Measurements from ENCODE around the gene TRPM2.
"Not testable (repeated sequence)": the region's sequence is repeated elsewhere in the genome, so short reads cannot be mapped to it uniquely, and the experiment has no call there.

TRPM2 gene

DNA sequence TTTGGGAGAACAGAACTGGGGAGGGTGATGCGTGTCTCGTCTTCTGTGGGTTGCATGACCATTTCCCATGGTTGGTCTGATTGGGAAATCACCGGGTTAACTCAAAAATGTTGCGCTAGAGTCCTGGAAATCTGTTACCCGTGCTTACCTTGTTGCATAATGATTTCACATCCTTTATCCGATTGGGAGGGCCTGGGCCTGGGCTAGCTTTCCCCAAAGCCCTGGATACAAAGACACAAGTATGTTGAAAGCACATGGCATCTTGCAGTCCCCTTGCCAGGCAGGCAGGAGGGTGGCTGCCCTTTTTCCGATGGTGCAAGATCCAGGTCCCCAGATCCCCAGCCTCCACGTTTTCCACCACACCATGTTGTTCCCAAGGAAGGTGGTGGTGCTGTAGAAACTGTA, 582 bp downstream of the TRPM2 start:
- no peak for DNase-seq (ENCODE audit: low read depth in 2 of 2, low spot score in 1 of 2)

DNA sequence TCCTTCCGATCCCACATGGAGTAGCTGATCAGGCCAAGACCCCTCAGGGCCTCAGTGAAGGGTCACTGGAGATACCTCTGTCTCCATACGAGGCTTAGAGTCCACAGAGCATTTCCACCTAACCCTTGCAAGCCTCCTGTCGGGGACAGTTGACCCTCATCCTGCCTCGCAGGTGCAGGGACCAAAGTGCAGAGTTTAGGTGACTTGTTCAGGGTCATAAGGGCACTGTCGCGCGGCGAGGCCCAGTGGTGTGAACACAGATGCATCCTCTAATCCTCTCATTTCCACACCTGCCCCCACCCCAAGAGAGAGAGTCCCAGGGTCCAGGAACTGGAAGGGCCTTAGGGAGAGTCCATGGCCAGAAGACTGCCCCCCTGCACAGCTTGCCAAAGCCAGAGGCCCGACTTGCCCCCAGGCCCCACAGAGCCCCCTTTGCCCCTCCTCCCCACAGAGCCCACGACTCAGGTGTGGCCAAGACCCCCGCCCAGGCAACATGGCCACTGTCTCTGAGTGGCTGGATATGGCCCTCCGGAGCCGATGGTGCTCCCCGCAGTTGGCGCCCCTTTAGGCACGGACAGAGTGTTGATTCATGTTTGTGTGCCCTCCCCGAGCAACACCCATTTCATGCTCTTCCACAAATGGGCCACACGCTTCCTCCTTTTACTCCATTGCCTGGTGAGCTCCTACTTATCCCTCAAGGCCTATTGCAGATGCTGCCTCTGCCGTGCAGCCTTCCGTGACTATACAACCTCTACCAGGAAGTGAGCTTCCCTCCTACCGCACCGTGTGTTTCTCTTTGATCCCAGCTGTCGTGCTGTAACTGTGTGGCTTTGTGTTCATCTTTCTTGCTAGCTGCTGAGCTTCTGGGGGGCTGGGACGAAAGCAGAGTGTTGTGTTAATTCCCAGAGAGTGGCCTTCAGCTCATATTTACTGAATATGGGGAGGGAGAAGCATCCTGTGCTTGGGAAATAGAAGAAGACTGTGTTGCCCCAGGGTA, 1.7 kb downstream of the TRPM2 start:
- no peak for DNase-seq (ENCODE audit: low read depth in 2 of 2, low spot score in 1 of 2)

DNA sequence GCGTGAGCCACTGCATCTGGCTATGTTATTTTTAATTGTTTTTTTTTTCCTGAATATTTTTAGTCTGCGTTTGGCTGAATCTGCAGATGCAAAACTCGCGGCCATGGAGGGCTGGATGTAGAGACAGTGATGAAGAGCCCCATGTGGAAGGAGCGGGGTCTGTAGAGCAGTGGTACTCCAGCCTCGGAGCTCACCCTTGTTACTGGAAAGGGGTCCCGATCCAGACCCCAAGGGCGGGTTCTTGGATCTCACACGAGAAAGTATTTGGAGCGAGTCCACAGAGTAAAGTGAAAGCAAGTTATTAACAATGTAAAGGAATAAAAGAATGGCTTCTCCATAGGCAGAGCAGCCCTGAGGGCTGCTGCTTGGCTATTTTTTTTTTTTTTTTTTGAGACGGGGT, 2.7 kb downstream of the TRPM2 start:
- no peak for DNase-seq (ENCODE audit: low read depth in 2 of 2, low spot score in 1 of 2)

DNA sequence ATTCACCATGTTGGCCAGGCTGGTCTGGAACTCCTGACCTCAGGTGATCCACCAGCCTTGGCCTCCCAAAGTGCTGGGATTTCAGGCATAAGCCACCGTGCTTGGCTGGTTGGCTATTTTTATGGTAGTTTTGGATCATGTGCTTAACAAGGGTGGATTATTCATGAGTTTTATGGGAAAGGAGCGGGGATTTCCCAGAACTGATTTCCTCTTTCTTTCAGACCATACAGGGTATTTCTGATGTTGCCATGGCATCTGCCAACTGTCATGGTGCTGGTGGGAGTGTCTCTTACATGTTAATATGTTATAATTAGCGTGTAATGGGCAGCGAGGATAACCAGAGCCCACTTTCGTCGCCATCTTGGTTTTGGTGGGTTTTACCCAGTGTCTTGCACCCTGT, 3.2 kb downstream of the TRPM2 start:
- no peak for DNase-seq (ENCODE audit: low read depth in 2 of 2, low spot score in 1 of 2)

DNA sequence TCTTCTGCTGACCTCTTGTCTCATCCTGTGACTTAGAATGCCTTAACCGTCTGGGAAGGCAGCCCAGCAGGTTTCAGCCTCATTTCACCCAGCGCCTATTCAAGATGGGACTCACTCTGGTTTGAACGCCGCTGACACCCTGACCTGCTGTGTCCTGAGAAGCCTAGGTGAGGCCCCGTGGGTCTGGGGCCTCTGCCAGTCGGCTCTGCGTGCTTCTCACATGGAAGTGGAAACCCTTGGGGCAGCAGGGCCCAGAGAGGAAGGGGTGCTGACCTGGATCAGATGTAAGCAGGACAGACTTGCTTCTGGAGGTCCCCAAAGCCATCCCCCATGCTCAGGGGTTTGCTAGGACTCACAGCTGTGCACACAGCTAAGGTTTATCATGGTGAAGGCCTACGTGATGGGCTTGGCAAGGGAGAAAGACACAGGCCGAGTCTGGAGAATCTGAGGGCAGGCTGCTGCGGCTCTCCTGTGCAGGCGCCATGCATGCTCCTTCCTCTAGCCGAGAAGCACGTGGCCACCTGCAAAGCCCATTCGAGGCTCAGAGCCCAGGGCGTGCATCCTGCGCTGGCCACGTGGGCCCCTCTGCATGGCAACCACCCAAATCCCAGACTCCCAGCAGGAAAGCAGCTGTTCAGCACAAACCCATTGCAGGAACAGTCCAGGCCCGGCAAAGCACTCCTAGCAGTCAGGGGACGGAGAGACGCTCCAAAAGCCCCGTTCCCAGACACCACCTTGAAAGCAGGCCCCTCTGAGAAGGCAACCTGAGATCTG, 3.8 kb downstream of the TRPM2 start:
- DNase-seq (ENCODE audit: low read depth in 2 of 2, low spot score in 1 of 2): no peak

DNA sequence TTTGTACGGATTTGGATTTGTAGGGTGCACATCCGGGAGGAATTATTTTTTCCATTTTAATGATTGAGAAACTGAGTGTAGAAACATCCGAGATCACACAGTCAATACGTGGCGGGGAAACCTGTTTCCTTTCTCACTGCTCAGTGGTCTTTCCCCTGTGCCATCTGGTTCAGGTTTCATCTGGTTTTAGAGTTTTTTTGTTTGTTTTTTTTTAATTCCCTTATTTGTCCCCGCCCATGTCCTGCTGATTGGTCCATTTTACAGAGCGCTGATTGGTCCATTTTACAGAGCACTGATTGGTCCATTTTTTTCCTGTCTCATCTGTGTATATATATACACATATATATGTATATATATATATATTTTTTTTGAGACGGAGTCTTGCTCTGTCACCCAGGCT, 6.0 kb downstream of the TRPM2 start:
- DNase-seq (ENCODE audit: low read depth in 2 of 2, low spot score in 1 of 2): no peak

DNA sequence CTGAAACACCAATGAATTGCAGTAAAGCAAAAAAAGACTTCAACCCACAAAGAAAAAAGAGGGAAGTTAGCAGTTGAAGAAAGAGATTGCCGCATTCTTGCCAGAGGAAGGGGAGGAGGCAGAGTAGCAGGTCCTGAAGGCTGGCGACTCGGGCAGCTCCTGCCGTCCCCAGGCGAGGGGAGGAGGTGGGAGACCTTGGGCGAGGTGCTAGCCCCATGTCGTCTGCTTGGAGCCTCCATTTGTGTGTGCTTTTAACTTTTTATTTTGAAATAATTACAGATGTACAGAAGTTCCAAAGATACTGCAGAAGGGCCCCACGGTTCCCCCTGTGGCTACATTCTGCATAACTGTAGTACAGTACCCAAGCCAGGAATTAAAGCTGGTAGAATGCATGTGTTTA, 6.7 kb downstream of the TRPM2 start:
- no peak for DNase-seq (ENCODE audit: low read depth in 2 of 2, low spot score in 1 of 2)

DNA sequence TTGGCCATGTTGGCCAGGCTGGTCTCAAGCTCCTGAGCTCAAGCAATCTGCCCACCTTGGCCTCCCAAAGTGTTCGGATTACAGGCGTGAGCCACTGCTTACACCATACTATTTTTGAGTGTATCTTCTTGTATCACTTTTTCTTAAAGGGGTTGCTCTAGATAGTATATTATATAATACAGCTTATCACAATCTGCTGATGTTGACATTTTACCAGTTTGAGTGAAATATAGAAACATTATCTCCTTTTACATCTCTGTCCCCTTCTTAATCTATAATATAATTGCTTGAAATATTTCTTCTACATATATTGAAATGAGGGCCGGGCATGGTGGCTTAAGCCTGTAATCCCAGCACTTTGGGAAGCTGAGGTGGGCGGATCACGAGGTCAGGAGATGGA, 8.5 kb downstream of the TRPM2 start:
- DNase-seq (ENCODE audit: low read depth in 2 of 2, low spot score in 1 of 2): not testable (repeated sequence)

DNA sequence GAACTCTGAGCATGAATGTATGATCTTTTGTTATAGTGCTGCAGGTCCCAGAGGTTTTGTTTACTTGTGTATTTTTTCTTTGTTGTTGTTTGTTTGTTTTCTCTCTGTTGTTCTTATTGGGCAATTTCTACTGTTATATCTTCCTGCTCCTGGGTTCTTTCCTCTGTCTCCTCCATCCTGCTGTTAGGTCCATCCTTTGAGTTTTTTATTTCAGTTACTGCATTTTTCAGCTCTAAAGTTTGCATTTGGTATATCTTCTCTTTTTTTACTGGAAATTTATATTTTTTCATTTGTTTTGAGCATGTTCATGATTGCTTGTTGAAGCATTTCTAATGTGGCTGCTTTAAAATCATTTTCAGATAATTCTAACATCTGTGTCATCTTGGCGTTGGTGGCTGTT, 9.9 kb downstream of the TRPM2 start:
- DNase-seq (ENCODE audit: low read depth in 2 of 2, low spot score in 1 of 2): no peak

DNA sequence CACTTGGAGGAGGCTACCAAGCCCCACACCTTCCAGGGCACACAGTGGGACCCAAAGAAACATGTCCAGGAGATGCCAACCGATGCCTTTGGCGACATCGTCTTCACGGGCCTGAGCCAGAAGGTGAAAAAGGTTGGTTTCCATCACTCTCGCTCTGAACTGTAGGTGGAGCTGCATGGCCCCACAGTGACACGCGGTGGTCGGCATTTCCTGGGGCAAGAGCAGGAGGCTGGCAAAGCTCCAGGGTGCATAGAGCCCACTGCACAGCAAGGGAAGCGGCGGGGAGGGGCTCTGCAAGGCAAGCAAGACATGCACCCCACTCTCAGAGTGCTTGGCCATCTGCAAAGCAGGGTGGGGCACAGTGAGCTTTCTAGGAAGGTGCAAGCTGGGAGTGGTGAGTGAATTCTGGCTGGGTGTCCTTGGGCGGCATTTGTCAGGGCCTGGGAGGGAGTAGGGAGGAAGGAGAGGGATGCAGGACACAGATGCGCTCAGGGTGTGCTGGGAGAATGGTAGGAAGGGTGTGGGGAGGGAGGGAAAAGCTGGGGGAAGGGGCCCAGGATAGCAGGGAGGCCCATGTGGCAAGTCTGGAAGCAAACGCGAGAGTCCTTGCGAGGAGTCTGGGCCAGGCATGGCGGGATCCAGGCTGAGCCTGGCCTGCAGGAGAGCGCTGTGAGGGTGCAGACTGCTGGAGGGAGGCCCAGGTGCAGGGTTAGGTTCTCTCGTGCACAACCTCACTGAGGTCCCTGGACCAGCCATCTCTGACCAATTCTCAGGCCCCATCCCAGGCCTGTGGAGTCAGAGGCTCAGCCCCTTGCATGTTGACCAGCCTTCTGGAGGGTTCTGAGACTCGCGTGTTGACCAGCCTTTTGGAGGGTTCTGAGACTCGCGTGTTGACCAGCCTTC, 11.0 kb downstream of the TRPM2 start:
- no peak for DNase-seq (ENCODE audit: low read depth in 2 of 2, low spot score in 1 of 2)

DNA sequence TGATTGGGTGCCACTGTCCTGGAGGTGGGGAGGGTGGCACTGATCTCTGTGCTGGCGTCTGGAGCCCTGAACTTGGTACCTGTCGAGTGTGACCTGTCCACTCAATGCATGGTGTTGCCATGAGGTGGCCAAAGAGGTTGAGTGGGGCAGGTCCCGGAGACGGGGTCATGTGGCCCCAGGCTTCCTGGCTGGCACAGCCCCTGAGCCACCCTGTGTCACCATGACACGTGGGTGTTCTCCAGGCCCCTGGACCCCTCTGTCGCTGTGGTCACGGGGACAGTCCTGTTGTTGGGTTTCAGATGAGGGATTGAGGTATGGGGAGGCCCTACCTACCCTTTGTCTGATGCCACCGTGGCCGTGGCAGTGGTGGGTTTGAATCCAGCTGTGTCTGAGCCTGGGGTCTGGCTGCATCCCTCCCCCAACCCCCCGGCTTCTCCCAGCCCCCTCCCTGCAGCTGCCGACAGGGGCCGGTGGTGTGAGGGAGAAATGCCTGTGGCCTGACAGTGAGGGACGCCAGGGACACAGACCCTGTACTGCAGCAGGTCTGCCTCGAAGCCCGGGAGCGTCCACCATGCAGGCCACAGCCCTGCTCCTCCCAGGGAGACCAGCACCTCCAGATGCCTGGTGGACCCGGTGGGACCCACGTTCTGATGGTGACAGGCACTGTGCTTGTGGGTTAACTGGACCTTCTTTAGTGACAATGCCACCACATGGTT, 12.0 kb downstream of the TRPM2 start:
- no peak for DNase-seq (ENCODE audit: low read depth in 2 of 2, low spot score in 1 of 2)

DNA sequence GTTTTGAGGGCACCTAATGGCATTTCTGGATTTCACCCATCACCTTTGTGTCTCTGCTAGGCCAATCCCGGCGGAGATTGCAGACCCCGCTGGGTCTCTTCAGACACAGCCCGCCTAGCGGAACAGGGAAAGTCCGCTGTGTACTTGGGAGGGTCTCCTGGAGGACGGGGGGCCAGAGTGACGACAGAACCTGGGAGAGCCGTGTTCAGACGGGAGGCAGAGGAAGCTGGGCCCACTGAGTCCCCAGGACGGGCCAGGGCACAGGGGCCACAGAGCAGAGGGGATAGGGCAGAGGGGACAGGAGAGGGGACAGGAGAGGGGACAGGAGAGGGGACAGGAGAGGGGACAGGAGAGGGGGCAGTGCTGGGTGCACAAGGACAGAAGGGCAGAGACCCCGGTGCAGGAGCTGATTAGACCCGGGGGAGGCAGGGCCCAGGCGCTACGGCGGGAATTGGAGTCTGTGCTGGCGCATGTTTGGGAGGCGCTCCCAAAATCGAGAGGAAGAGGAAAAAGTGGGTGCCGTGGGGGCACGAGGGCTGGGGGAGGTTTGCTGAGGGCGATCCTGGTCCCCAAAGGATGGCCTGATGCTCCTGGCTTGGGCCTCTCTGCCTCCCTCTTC, 12.7 kb downstream of the TRPM2 start:
- no peak for DNase-seq (ENCODE audit: low read depth in 2 of 2, low spot score in 1 of 2)

DNA sequence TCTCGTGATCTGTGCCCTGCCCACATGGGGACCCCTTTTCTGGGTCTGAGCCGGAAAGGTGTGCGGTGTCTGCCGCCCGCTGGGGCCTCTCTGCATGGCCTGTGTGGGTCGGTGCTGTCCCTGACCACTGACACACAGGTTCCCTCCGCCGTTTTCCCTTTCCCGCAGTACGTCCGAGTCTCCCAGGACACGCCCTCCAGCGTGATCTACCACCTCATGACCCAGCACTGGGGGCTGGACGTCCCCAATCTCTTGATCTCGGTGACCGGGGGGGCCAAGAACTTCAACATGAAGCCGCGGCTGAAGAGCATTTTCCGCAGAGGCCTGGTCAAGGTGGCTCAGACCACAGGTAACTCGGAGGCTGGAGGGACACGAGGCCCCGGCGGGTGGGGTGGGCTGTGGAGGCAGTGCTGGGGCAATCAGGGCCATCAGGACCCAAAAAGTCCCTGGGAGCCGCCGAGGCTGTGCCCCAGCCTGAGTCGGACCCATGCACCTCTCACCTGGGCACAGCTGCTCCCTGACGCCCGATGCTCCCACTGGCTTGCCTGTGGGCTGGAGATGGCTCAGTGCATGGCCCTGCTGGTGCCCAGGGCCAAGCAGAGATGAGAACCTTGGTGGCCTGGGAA, 13.3 kb downstream of the TRPM2 start:
- DNase-seq (ENCODE audit: low read depth in 2 of 2, low spot score in 1 of 2): no peak

DNA sequence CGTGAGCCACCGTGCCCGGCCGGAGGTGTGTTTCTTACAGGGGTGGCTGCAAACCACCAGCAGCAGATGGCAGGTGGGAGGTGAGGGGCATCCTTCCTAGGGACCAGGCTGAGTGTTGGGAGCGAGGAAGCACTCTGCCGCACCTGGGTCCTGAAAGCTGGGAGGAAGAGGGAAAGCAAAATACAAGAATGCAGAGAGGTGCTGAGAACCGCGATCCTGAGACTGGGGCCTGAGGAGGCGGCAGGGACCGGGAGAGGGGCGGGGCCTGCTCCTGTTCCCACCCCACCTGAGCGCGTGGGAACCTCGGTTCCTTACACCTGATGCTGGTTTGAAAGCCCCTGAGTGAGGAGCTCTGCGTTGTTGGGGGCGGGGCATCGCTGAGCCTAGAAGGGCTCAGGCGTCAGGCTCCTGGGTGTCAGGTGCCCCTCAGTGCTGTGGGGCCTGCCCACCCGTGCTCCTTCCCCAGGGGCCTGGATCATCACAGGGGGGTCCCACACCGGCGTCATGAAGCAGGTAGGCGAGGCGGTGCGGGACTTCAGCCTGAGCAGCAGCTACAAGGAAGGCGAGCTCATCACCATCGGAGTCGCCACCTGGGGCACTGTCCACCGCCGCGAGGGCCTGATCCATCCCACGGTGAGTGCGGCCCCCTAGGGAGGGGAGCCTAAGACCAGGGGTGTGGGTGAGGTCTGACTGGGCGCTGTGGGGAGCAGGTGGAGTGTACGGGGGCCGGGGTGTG, 15.5 kb downstream of the TRPM2 start:
- DNase-seq (ENCODE audit: low read depth in 2 of 2, low spot score in 1 of 2): no peak

DNA sequence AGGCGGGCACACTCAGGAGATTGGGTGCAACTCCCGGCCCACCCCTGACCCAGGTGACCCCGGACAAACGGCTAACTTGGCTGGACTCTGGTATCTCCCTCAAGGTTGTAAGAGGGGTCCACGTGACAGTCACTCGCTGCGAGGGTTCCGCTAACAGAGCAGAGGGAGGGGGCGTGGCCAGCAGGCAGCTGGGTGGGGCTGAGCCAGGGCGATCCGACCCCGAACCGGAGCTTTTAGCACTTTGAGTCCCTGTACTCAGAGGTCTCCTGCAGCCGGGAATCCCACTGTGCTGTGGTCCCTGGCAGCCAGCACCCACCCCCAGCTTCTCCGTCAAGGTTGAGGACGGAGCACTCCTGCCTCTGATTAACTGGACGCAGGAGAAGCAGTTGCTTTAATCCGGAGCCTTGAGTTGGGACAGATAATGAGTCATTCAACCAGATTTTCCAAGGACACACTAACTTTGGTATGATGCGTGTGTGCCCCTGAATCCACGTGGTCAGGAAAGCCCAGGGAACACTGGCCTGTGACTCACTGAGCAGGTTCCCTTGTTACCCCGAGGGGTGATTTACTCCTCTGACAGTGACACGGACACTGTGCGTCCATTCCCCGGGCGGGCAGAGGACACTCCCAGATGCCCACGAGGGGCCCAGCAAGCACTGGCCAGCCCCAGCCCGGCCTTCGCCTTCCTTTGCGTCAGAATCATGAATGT, 16.8 kb downstream of the TRPM2 start:
- no peak for DNase-seq (ENCODE audit: low read depth in 2 of 2, low spot score in 1 of 2)

DNA sequence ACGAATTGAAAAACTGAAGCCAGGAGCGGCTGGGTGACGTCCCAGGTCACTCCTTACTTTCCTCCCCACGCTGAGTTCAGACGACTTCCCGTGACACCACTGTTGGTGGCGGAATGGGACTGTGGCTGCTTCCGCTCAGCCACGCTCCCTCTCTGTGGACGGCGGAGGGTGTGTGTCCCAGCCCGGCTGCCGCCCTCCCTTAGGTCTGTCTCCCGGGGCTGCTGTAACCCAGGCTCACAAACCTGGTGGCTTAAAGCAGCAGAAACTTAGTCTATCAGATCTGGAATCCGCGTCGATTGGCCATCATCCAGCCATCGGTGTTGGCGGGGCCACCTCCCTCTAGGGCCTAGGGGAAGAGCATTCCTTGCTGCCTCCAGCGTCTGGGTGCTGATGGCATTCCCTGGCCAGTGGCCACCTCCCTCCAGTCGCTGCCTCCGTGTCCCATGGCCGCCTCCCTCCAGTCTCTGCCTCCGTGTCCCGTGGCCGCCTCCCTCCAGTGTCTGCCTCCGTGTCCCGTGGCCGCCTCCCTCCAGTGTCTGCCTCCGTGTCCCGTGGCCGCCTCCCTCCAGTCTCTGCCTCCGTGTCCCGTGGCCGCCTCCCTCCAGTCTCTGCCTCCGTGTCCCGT, 17.5 kb downstream of the TRPM2 start:
- DNase-seq (ENCODE audit: low read depth in 2 of 2, low spot score in 1 of 2): no peak

DNA sequence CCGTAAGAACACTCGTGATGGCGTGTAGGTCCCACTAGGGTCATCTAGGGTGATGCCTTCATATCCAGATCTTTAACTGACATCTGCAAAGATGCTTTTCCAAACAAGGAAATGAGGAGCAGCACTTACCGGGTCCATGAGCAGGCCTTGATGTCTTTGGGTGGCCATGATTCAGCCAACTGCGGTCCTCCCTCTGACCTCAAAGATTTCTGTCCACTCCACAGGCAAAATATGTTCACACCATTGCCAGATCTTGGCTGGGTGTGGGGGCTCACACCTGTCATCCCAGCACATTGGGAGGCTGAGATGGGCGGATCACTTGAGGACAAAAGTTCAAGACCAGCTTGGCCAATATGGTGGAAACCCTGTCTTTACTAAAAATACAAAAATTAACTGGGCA, 18.2 kb downstream of the TRPM2 start:
- no peak for DNase-seq (ENCODE audit: low read depth in 2 of 2, low spot score in 1 of 2)

DNA sequence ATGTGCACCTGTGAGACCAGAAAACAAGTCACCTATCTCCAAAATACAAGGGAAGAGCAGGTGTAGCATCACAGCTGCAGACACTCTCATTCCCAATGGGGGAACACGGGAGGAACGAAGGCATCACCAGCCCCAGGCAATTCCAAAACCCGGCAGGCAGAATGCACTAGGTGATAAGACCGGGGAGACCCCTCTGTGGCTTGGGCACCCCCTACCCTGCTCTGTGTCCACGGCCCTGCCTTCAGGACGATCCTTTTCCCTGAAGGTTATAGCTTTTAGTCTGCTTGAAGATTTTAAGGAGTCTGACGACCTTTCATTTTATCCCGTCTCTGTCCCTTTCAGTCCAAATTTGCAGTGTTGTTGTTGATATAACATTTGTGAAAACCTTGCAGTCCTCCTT, 19.2 kb downstream of the TRPM2 start:
- no peak for DNase-seq (ENCODE audit: low read depth in 2 of 2, low spot score in 1 of 2)

Measured in stimulated activated CD8-positive, alpha-beta memory T cell treated with anti-CD3 and anti-CD28 coated beads, Interleukin-4, amount 100 ng/mL, for 4 hours (primary cell).